HG02759 (cell line): Measurements from ENCODE around the gene TALDO1.

ENCODE experiments used
- ATAC-seq: cut with Tn5 transposase; IDR thresholded peaks from one replicate; pipeline ENCODE4 v1.9.1; 2021; ENCODE audit warnings: mild to moderate bottlenecking, moderate library complexity; ENCODE audit not compliant: unreplicated experiment

TALDO1 gene

DNA sequence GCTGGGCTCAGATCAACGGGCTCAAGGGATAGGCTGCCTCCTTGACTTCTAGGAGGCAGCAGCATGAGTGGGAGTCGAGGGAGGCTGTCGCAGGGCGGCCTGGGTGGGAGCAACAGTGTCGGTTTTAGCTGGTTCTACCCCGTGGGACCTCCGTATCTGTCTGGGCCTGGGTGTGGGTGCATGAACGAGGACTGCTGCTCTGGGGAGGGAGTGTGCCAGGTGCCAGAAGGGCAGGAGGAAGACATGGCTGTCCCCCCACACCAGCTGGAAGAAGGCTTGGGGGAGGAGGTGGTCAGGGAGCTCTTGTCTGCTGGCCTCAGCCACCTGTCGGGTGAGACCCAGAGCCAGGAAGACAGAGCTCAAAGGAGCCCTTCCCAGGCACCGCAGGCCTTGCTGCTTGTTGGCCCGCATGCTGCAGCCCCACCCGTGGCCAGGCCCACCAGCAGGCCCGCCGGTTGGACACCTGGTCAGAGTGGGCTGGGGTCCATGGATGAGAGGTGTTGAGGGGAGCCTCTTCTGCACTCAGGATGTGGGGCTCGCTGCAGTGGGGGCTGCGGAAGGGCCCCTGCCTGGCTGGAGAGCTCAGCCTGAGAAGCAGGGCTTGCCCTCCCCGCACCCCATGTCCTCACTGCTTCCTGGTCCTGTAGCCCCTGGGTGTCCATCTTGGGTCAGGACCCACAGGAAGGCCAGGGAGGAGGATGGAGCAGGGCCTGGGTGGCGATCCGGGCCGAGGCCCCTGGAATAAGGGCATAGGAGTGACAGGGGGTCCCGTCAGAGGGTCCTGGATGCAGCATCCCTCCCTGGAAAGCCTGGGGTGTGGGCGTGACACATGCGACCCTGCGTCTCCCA, 39.2 kb downstream of the TALDO1 start:
- ATAC-seq, result no peak

DNA sequence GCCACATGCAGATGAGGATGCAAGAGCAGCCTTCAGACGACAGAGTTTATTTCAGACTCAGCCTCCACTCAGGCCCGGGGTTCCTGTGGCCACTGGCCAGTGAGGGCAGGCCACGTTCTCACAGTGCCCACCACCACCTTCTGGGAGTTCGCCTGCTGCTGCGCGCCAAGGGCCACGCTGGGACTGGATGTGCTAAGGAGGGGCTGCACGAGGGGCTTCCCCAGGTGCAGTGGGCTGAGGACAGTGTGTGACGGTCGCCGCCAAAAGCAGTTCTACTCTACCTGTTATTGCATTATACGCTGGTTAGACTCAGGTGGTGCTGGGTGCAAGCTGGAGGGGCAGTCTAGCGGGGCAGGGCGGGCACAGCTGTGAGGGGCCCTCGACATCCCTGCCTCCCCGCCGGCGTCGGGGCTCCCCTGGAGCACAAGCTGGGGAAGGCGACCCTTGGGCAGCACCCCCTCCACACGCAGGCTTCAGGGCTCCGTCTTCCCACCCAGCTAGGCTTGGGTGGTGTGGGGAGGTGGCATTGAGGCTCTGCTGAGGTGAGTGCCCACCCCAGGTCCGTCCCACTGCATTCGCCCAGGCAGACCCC, 39.9 kb downstream of the TALDO1 start:
- no peak for ATAC-seq

DNA sequence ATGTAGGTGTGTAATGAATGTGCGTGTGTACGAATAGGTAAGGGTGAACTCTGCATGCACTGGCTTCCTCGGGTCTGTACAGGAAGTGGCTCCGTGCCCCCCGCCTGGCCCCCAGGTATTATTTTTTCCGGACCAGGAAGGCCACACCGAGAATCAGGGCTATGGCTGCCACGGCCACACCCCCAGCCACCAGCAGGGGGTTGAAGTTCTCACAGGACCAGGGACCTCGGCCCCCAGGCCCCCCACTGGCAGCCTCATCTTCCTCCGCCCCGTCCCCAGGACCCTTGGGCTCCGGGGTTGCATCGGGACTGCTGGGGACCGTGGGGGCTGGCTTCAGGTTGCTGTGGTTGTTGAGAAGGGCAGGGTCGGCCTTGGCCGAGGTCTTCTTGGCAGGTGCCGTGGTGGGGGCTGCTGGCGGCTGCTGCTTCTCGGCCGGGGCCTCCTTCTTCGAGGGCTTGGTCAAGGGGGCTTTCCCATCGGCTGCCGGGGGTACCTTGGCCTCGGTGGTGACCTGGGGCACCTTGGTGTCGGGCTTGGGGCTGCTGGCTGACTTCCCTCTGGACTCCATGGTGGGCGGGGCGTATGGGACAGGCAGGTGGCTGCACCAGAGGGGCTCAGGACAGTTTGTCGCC, 40.9 kb downstream of the TALDO1 start:
- no peak for ATAC-seq

DNA sequence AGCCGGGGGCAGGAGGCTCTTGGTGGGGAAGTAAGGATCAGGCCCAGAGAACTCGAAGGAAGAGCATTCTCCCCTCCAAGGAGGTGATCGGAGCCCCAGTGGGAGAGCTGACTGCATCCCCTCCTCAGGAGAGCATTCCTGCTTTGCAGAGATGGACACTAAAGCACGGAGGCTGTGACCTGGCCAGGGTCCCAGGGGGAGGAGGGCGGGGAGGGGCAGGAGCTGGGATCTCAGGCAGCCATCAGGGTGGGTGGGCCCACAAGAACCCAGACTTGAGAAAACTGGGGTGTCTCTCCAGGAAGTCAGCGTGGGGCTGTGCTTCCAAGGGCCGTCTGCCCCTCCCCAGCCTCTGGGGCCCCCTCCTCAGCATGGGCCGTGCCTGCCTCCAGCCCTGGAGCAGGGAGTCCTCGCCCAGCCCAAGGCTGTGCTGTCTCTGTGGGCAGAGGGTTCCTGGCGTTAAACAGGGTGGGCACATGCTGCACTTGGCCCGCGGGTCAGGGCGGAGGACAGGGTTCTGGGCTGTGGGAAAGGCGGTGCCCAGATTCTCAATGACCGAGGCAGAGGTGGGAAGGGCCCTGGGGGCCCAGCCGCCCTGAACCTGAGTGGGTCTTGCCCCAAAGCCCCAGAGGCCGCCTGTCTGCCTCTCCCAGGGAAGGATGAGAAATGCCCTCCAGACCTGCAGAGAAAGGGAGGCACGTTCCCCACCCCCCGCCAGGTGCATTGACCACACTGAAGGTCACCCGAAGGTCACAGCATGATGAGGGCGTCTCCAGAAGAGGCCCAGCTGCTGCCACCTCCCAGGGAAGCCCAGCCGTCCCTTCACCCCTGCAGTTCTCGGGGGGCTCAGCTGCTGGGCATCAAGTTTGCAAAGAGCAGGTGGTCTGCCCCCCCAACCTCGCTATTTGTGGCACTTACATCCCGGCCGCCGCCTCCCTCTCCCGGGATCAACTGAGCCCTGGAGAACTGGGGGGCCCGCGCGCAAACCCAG, 42.0 kb downstream of the TALDO1 start:
- ATAC-seq, result no peak

DNA sequence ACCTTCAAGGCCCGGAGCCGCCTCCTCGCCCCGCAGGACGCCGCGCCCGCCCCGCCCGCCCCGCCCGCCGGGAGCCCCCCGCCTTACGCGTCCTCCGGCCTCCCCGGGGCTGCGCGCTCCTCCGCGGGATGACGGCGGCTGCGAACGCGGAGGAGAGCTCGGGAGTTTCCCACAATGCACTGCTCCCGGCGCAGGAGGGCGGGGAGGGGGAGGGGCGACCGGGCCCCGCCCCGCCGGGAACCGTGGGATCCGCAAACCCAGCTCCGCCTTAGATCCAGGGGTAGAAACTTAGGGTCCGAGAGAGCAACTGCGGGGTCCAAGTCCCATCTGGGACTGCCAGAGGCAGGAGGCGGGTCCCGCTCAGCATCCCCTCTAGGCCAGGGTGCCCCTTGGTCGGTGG, 42.7 kb downstream of the TALDO1 start, which contains the start of gene CEND1:
TSS of gene CEND1 (minus strand) at position 148 of the 400 bp plus-strand sequence. CDS start 1,514 bp downstream, outside the sequence.
- ATAC-seq, result no peak

DNA sequence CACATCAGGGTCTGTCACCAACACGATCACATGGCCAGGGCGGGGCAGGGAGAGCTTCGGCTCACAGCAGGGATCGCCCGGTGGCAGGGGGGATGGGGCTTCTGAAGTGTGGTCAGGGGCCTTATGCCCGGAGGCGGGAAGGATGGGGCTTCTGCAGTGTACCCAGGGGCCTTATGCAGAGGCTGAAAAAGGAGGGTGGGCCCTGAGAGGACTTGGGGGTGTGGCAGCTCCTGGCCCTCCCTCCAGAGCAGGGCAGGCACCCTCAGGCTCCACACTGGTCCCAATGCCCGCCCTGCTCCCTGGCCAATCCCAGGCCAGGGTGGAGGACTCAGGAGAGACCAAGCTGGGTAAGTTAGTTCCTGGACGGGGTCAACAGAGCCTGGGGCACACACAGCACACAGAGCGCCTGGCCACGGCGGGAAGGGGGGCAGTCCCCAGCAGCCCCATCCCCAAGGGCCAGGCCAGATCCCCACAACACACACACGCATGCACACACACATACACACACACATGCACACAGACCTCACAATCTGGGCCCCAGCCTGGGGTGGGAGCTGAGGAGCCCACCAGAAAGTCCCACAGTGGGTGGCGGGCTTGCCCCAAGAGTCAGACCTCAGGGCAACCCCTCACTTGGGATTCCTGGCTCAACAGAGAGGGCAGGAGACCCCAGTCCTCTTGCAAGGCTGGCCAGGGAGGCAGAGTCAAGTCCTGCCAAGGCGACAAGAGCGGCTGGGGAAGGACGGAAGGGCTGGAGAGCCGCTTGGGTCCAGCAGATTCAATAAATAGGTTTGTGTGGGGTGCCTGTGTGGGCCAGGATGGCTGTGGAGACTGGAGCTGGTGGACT, 43.7 kb downstream of the TALDO1 start:
- ATAC-seq, result no peak

DNA sequence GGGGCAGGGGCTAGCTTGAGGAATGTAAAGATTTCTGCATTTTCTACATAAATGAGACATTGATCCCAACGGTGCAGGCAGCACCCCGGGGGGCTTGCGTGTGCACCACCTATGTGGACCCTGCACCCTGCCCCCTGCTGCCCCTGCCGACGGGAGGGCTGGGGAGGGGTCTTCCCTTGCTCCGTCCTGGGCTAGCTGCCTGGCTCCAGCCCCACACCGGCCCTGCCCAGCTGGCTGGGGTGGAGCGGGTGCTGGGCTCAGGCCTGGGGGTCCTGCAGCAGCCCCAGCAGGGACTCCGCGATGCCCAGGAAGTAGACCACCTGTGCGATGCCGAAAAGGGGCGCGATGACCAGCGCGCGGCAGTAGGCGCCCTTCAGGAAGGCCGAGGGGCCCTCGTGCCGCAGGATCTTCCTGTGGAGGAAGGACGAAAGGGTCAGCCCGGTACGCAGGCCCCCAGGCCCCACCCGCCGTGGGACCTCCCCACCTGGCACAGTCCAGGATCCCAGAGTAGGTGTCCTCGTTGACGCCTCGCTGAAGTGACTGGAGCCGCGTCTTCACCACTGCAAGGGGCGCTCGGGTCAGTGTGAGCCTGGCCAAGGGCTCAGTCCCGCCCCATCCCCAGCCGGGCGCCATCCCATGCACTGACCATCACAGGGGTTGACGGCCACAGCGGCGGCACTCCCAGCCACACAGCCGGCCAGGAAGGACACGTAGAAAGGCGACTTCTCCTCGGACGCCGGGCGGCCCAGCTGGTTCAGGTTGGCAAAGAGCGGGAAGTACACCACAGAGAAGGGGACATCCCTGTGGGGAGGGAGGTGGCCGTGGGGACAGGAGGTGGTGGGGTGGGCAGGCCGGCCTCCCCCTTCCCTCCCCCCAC, 44.6 kb downstream of the TALDO1 start:
- ATAC-seq, result no peak

DNA sequence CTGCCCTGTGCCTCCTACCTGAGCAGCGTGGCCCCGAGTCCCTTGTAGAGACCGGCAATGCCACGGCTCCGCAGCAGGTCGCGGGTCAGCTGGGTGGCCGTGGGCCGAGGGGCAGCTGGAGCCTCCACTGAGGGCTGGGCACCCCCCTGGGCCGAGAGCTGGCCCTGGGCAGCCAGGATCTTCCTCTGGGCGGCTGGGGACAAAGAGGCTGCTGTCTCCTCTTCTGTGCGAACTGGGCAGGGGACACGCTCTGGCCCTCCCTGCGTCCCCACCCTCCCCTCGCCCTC, 45.2 kb downstream of the TALDO1 start:
- ATAC-seq, result no peak

DNA sequence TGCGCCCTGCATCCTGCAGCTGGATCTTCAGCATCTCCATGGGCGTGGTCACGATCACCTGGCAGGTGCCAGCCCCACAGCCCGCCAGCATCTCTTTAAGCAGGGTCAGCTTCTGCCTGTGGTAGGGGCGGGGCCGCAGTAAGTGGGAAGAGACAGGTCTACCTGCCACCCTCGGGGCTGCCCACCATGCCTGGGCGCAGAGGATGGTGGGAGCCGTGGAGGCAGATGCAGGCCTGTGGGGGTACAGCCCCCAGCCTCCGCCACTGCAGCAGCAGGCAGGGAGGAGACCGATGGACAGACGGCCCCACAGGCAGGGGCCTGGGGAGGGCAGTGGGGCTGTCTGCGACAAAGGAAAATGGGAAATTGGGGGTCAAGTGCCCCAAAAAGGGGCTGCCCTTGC, 45.6 kb downstream of the TALDO1 start:
- ATAC-seq, result no peak

DNA sequence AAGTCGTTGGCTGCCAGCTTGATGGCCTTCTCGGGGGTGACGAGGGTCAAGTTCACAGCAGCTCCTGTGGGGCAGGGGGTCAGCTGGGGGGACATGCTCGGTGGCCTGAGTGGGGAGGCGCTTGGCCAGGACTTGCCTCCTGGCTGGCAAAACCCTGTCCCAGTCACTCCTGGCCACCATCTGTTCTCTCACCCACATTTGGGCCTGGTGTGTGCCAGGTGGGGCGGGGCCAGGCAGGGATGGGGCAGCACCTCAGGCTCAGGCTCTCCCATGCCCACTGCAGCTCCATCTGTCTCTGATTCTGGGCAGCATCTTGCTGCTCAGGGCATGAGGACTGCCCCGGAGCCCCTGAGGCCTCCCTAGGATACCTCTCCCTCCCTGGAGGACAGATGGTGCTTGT, 46.3 kb downstream of the TALDO1 start:
- ATAC-seq, result no peak

DNA sequence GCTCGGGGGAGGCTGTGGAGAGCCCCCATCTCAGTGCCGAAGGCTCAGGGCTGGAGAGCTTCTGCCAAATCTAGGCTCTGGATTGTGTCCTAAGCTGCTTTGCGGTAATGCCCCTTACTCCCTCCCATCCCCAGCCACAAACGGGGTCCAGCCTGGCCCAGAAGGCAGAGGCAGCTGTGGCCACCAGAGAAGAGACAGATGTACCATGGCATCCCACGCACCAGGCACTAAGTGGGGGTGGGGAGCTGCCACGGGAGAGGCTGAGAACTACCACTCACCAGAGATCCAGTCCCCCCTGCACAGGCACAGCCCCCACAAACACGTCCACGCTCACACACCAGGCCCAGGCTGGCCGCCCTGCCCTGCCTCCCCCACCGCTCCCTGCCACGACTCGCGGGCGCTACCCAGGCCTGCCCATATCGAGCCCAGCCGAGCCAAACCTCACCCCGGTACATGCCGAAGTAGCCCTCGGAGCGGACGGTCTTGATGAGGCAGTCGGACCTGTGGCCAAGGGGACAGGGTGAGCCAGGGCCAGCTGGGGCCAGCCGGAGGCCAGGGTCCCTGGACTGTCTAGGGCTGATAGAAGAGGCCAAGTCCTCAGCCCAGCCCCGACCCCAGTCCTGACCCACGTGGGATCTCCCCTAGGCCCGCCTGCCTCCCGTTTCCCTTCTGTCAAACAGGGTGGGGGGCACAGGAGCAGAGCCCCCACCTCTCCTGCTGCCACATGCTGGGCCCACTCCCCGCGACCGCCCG, 46.9 kb downstream of the TALDO1 start:
- no peak for ATAC-seq

DNA sequence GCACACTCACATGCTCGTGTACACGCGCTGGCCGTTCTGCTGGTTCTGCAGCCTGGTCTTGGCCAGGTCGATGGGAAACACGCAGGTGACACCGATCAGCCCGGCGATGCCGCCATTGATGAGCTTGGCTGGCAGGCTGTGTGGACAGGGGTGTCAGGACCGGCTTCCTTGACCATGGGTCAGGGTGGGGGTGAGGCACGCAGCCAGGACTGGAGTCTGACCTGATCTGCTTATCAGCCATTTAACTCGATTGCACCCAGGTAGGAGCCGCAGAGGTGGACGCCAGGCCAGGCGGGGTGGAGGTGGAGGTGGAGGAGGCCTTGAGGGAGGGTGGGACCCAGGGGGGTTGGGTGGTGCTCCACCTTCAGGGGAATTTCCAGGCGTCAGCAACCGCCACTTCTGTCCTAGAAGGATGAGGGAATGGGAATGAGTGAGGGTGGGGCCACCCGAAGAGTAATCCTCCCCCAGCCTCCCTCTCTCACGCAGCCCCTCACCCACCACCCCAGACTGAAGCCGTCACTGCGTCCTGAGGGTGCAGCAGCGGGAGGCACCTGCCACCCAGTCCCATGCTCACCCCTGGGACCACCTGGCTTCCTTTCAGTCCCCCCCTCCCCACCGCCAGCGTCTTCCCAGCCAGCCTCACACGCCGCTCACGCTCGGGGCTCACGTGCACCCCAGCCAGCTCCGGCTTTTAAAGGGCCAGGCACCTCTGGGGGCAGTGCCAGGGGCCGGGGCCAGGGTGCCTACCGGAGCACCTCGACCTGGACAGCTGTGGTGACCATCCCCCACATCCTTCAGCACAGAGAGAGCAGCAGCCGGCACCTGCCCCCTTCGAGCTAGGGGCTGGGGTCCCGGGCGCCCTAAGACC, 47.7 kb downstream of the TALDO1 start:
- no peak for ATAC-seq

DNA sequence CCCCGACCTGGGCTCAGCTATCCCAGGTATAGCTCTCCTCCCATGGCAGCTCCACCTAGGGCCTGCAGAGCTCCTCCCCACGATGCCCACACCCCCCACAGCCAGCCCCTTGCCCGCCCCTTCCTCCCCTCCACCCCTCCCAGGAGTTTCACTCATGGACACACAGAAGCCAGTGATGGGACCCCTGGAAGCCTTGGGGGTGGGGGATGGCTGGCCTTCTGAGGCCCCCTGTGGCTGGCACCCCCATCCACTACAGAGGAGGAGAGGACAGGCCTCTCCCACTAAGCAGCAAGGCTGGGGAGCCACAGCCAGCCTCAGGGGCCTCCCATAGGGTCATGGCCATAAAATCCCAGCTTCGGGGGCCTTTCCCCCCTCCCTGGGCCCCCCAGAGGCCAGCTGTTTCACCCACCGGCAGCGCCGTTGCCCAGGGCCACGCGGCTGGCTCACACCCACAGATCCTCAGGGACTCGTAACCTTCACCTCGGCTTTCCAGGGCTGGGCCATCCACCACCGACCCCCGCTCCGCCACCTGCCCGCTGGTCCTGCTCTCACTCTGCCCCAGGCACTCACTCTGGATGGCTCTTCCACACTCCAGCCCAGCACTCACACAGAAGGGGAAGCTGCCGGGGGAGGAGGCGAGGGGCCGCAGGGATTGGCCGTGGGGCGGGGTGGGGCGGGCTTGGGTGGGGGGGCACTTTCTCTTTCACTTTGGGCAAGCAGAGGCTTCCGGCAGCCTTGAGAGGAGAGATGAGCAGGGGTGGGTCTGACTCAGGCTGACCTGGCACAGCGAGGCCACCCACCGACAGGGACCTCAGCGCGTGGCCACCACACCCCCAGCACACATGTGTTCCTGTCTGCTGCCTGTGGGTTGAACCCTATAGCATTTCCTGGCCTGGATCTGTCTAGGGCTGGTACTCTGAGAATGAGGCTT, 48.6 kb downstream of the TALDO1 start:
- ATAC-seq, result peak; percentile 20

DNA sequence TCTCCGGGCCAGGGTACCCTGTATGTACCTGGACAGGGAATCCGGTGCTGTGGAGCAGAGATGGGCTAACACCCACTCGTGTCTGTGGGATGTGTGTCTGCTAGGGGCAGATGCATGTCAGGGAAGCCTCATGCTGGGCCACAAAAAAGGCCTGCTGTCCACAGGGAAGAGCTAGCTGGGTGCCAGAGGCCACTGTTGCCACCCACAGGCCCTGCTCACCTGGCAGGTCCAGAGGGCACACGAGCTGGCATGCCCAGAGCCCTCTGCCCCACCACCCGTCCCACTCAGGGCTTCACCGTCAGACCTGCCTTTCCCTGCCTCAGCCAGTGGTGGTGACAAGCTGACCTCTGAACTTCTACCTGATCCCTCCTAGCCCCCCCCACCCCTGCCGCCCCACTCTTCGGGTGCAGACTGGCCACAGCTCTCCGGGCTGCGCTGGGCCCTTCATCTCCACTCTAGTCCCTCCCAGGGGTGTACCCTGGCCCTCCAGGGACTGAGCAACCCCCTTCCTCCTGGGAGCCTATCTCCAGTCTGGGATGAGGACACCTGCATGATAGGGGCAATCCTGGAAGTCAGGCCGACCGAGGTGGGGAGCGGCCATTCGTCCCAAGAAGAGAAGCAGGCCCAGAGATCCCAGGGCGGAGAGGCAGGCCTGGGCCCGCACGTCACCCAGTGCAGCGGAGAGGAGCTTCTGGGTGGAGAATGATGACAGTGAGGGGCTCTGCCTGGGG, 49.5 kb downstream of the TALDO1 start:
- no peak for ATAC-seq

DNA sequence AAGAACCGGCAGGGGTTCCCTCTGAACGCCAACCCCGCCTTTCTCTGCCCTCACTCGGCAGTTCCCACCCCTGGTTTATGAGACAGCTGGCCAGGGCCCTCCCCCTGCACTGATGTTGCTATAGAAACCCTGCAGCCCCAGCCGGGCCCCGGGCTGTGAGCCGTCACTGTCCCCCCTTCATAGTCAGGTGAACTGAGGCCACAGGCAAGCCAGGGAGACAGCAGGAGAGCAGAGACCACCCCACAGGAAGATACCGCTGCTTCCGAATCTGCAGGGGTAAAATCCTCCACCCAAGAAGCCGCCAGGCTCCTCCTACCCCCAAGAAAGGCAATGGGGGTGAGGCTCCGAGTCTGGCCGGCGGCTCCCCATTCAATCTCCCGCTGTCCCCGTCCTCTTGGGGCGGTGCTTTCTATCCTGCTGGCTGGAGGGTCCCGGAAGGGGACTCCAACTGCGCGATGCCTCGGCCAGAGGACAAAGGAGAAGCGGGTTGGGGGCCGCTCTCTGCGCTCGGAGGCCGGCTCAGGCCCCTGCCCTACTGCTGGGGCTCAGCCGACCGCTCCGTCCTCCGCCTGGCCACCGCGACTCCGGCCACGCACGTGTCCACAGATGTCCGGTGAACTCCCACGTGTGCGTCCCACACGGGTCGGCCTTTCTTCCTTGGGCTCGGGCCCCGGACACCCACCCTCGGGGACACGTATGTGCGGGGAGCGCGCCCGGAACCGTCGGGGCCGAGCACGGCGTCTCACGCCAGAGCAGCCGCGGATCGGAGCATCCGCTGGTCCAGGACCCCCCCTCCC, 50.2 kb downstream of the TALDO1 start:
- ATAC-seq, result peak; percentile 49
